K562 (cell line): ENCODE measurements around the gene TTC33. TPM values are rescaled to one million over a fixed set of nuclear protein-coding genes. Genes with fewer than 3 reads are reported as not detected.

Source experiments
- ATAC-seq: fragments of 200-7000 bp; cut with Tn5 transposase; 3 replicates; pipeline ENCODE4 v1.9.1; 2020; ENCODE audit warnings: moderate library complexity
- BruUV-seq: library from RNA; stranded (reverse); fragments of 400-500 nt; replicated peaks from 2 replicates; lab custom pipeline; 2021; lab: Mats Ljungman, UMichigan
- CTCF ChIA-PET: fragments of 300-600 bp; formaldehyde crosslinking; extraction: SDS; loops from one replicate; lab custom pipeline; 2021; ENCODE audit warnings: low intra/inter-chr PET ratio; lab: Yijun Ruan, JAX
- POLR2A ChIA-PET: fragments of 300-600, 350-650 bp; sonication (Branson Sonifier 250); formaldehyde crosslinking; extraction: SDS; loops from one replicate; lab custom pipeline; 2021; ENCODE audit warnings: antibody characterized with exemption, inconsistent platforms; lab: Yijun Ruan, JAX
- DNase-seq, 4 experiments: peaks; one replicate each; pipeline versions ENCODE4 v3.0.0 to v3.0.0-alpha.2; 2011 to 2018; ENCODE audit warnings: low spot score in 3 of 4, mixed read lengths in 3 of 4; ENCODE audit errors: extremely low read depth in 1 of 4
- FAIRE-seq: peaks from 2 replicates; lab custom pipeline; 2011; peaks lifted over from hg19 to GRCh38; lab: Jason Lieb, UNC
- H2AFZ ChIP-seq: 2 replicates; pipeline ENCODE4 v1.6.0; 2011; ENCODE audit warnings: low read depth, low read length, control low read depth, inconsistent platforms
- H3K27ac ChIP-seq: fragments of 200-600 bp; 3 replicates; pipeline ENCODE4 v1.8.0; 2011; ENCODE audit warnings: low read depth, mild to moderate bottlenecking, control low read depth, inconsistent platforms, low read length, moderate library complexity, mixed read lengths; ENCODE audit errors: extremely low read depth
- H3K27me3 ChIP-seq, 2 experiments: fragments of 300-600 bp in 1 of 2; 2 replicates in 1 of 2; 3 replicates in 1 of 2; pipeline versions ENCODE4 v1.6.0 to v1.8.0; 2011; ENCODE audit warnings: inconsistent platforms in 2 of 2, low read length in 2 of 2, mild to moderate bottlenecking in 1 of 2, mixed read lengths in 1 of 2, moderate library complexity in 1 of 2; ENCODE audit not compliant: control insufficient read depth in 2 of 2, insufficient read depth in 2 of 2
- H3K36me3 ChIP-seq: fragments of 300-600 bp; 3 replicates; pipeline ENCODE4 v1.8.0; 2011; ENCODE audit warnings: mild to moderate bottlenecking, low read length, inconsistent platforms; ENCODE audit not compliant: control insufficient read depth, insufficient read depth
- H3K4me1 ChIP-seq, 2 experiments: fragments of 200-600 bp in 1 of 2; replicated peaks in 1 of 2; 2 replicates in 1 of 2; 3 replicates in 1 of 2; pipeline versions ENCODE4 v1.5.1 to v1.8.0; 2011; ENCODE audit warnings: inconsistent platforms in 2 of 2, low read length in 2 of 2, mild to moderate bottlenecking in 1 of 2, mixed read lengths in 1 of 2, moderate library complexity in 1 of 2; ENCODE audit not compliant: control insufficient read depth in 2 of 2, insufficient read depth in 2 of 2
- H3K4me2 ChIP-seq: 2 replicates; pipeline ENCODE4 v1.6.1; 2011; ENCODE audit warnings: low read length, control low read depth, inconsistent platforms, mixed read lengths; ENCODE audit not compliant: insufficient read depth
- H3K4me3 ChIP-seq: fragments of 200-600 bp; sonication (generic), shearing (Covaris generic); 2 replicates; pipeline ENCODE4 v1.5.1; 2016; ENCODE audit warnings: control low read depth, inconsistent platforms
- H3K79me2 ChIP-seq: fragments of 200-600 bp; 3 replicates; pipeline ENCODE4 v1.8.0; 2011; ENCODE audit warnings: low read length, inconsistent platforms; ENCODE audit not compliant: control insufficient read depth, insufficient read depth
- H3K9ac ChIP-seq, 2 experiments: 2 replicates each; pipeline versions ENCODE4 v1.6.0 to v1.6.1; 2011; ENCODE audit warnings: low read depth in 2 of 2, low read length in 2 of 2, control low read depth in 1 of 2, inconsistent platforms in 1 of 2, mild to moderate bottlenecking in 1 of 2, mixed read lengths in 1 of 2; ENCODE audit not compliant: insufficient read depth in 1 of 2
- H3K9me1 ChIP-seq: one replicate; pipeline ENCODE4 v1.6.0; 2011; ENCODE audit warnings: inconsistent platforms, mild to moderate bottlenecking, low read length, moderate library complexity; ENCODE audit not compliant: control insufficient read depth, insufficient read depth
- H3K9me3 ChIP-seq: replicated peaks from 2 replicates; pipeline ENCODE4 v1.5.1; 2011; ENCODE audit warnings: low read depth, low read length, inconsistent platforms; ENCODE audit not compliant: control insufficient read depth, insufficient read depth
- H4K20me1 ChIP-seq: replicated peaks from 2 replicates; pipeline ENCODE4 v1.6.1; 2011; ENCODE audit warnings: low read length, inconsistent platforms, mixed read lengths; ENCODE audit not compliant: control insufficient read depth, insufficient read depth
- BACH1 ChIP-seq: fragments of 200-800 bp; sonication (Bioruptor generic); IDR thresholded peaks from 2 replicates; pipeline ENCODE4 v1.6.1; 2016; ENCODE audit warnings: missing genetic modification characterization, missing compliant biosample characterization
- DMBX1 ChIP-seq: fragments of 250-450 bp; sonication (Bioruptor Pico); IDR thresholded peaks from 2 replicates; pipeline ENCODE4 v1.8.0; 2022; ENCODE audit warnings: inconsistent platforms, mild to moderate bottlenecking, moderate library complexity, borderline replicate concordance
- KAT7 ChIP-seq: sonication (generic); formaldehyde crosslinking; IDR thresholded peaks from 2 replicates; pipeline ENCODE4 v1.8.0; 2022; ENCODE audit warnings: missing genetic modification reagents, mild to moderate bottlenecking, borderline replicate concordance
- L3MBTL2 ChIP-seq: fragments of 450-650 bp; IDR thresholded peaks from 2 replicates; pipeline ENCODE4 v1.6.1; 2016; ENCODE audit warnings: mild to moderate bottlenecking, moderate library complexity
- LEF1 ChIP-seq: fragments of 450-650 bp; IDR thresholded peaks from 2 replicates; pipeline ENCODE4 v1.6.1; 2016; ENCODE audit warnings: mild to moderate bottlenecking
- MED1 ChIP-seq: sonication (generic); formaldehyde crosslinking; IDR thresholded peaks from 2 replicates; pipeline ENCODE4 v1.8.1; 2023; ENCODE audit warnings: missing genetic modification reagents, borderline replicate concordance
- NELFE ChIP-seq: IDR thresholded peaks from 2 replicates; pipeline ENCODE4 v1.6.1; 2011; ENCODE audit warnings: mild to moderate bottlenecking; ENCODE audit not compliant: insufficient read depth, insufficient read length
- POLR2A ChIP-seq: fragments of 450-650 bp; conservative IDR thresholded peaks from 2 replicates; pipeline ENCODE4 v1.6.1; 2016
- RNF2 ChIP-seq: sonication (generic); IDR thresholded peaks from 2 replicates; pipeline ENCODE4 v1.6.1; 2016
- SMARCA4 ChIP-seq: fragments of 450-650 bp; IDR thresholded peaks from 2 replicates; pipeline ENCODE4 v1.6.1; 2016
- TFAP4 ChIP-seq: sonication (generic); formaldehyde crosslinking; IDR thresholded peaks from 2 replicates; pipeline ENCODE4 v1.8.0; 2022; ENCODE audit warnings: missing genetic modification reagents, mild to moderate bottlenecking, moderate library complexity, borderline replicate concordance
- TFE3 ChIP-seq: fragments of 450-650 bp; formaldehyde crosslinking; IDR thresholded peaks from 2 replicates; pipeline ENCODE4 v1.4.0; 2020; ENCODE audit warnings: mild to moderate bottlenecking, mixed read lengths
- YBX1 ChIP-seq: fragments of 450-650 bp; IDR thresholded peaks from 2 replicates; pipeline ENCODE4 v1.7.1; 2016; ENCODE audit warnings: mild to moderate bottlenecking
- WGBS: fragments of 100-300 bp; shearing (Covaris generic); methylation state at CpG from one replicate; pipeline ENCODE4 v1.1.6; 2016; ENCODE audit warnings: low coverage, mixed read lengths; ENCODE audit not compliant: insufficient coverage; ENCODE audit errors: missing lambda C conversion rate; 5-methylcytosine and 5-hydroxymethylcytosine counted together
- in situ Hi-C: fragments of 300-500 bp; cut with MboI; formaldehyde crosslinking; loops from 4 replicates; pipeline ENCODE4 v1.15.0; 2018; ENCODE audit warnings: inconsistent platforms, mixed read lengths
- intact Hi-C: fragments of 100-400 bp; cut with micrococcal nuclease; formaldehyde crosslinking; loops from 2 replicates; pipeline ENCODE4 v1.14.2; 2022
- polyA plus RNA-seq, 8 experiments: library from polyadenylated mRNA; depleted of rRNA in 4 of 8; stranded (reverse) in 5 of 8; unstranded in 3 of 8; fragments of >200 nt; fragmentation: Nextera tagmentation in 2 of 8; fragmentation: Illumina TruSeq in 1 of 8; extraction: Ambion mirVana in 2 of 8; extraction: Trizol in 1 of 8; gene quantifications; 2 replicates each; pipeline versions ENCODE4 v1.2.1 to v1.2.3, GENCODE V29; 2011 to 2014; ENCODE audit warnings: inconsistent platforms in 1 of 8, missing spikeins in 1 of 8
- total RNA-seq, 7 experiments: library from RNA; depleted of rRNA in 6 of 7; stranded (reverse); fragments of >200 nt in 6 of 7; fragmentation: Illumina TruSeq in 2 of 7; extraction: Trizol in 2 of 7; gene quantifications; 2 replicates each; pipeline versions ENCODE4 v1.2.1 to v1.2.3, GENCODE V29; 2011 to 2021; ENCODE audit warnings: low replicate concordance in 1 of 7
- TF ChIP-seq, protein P1 (sequence below): fragments of 450-650 bp; formaldehyde crosslinking; IDR thresholded peaks from 2 replicates; pipeline ENCODE4 v1.4.0; 2022; ENCODE audit warnings: missing genetic modification characterization

The TTC33 gene
- total and polyA plus RNA-seq, 9 of the 15 experiments (the other 6 are each of a cell fraction or from before 2014, with no cell fraction given) = 11.5 to 24.9 (median 21.1) TPM

DNA sequence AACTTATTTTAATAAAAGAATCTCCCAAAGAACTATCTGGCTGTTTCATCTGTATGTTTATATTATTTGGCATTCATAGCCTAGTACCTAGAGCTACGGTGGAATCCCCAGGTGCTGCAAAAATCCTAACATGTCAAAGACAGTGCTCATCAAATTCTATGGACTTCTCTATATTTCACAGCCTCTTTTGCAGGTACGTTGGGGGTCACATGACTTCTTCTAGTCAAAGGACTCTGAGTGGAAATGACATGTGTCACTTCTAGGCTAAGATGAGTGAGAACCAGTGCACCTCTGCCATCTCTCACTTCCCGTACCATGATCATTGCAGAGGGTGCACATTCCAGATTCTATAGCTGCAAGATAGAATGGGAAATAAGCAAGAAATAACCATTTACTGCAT is 148.6 kb downstream of the TTC33 start:
- CTCF ChIA-PET = no interaction called here
- POLR2A ChIA-PET = interaction anchor here (0.6 kb wide), 1 partner anchor 70 kb away, joined by 3 read pairs; no protein-coding TSS in a partner anchor
- DNase-seq = no peak
- 1% methylated on average over 3 of the region's 3 CpGs for WGBS
- no peak overlapping the region for H3K4me3 ChIP-seq
- TF ChIP-seq TFE3 (CRISPR knock-in tag) (peak; percentile 76), LEF1 (no peak)
- TF ChIP-seq, all 486 proteins: peak for 1
- Histone ChIP-seq H3K9me3 (no peaks in the 10 kb centered on the region), H3K27ac (no peak overlapping the region), H3K79me2 (no peaks in the 10 kb centered on the region), H3K9me1 (no peaks in the 10 kb centered on the region), H4K20me1 (no peaks in the 10 kb centered on the region), H3K27me3 (no peaks in the 10 kb centered on the region), H3K4me1 (no peaks in the 10 kb centered on the region), H3K9ac (no peak overlapping the region), H2AFZ (no peak overlapping the region), H3K4me2 (no peak overlapping the region), H3K36me3 (no peaks in the 10 kb centered on the region)
- intact Hi-C loops = no loop called here
- no peak for ATAC-seq
- no peak for FAIRE-seq
- no TSS peak for BruUV-seq
- in situ Hi-C loops = no loop called here

GRCh38 chr5:40606077-40606765 is 149.5 kb downstream of the TTC33 start:
- DNase-seq (no peak), ATAC-seq (no peak), FAIRE-seq (no peak)
- CTCF ChIA-PET = no interaction called here
- in situ Hi-C loops (no loop called here), intact Hi-C loops (no loop called here)
- Histone ChIP-seq H3K9me3 (no peaks in the 10 kb centered on the region), H3K27ac (no peak overlapping the region), H3K9ac (no peak overlapping the region), H3K36me3 (no peaks in the 10 kb centered on the region), H3K79me2 (no peaks in the 10 kb centered on the region), H3K4me1 (no peaks in the 10 kb centered on the region), H3K4me3 (no peak overlapping the region), H4K20me1 (no peaks in the 10 kb centered on the region), H3K27me3 (no peaks in the 10 kb centered on the region), H3K9me1 (no peaks in the 10 kb centered on the region), H2AFZ (no peak overlapping the region), H3K4me2 (no peak overlapping the region)
- BruUV-seq = no TSS peak
- POLR2A ChIA-PET = interaction anchor here (1.1 kb wide), 1 partner anchor 25 kb away, joined by 3 read pairs; no protein-coding TSS in a partner anchor
- 1% methylated on average over 11 of the region's 11 CpGs for WGBS
- no peak for TF ChIP-seq RNF2
- no peak for TF ChIP-seq POLR2A
- TF ChIP-seq TFAP4 (CRISPR knock-in tag) = no peak
- TF ChIP-seq NELFE = no peak
- TF ChIP-seq DMBX1 (CRISPR knock-in tag) = no peak
- TF ChIP-seq BACH1 (tag) = no peak
- no peak for TF ChIP-seq MED1 (CRISPR knock-in tag)
- TF ChIP-seq YBX1 = no peak
- no peak for TF ChIP-seq SMARCA4
- TF ChIP-seq KAT7 (CRISPR knock-in tag) = no peak
- TF ChIP-seq, protein P1, sequence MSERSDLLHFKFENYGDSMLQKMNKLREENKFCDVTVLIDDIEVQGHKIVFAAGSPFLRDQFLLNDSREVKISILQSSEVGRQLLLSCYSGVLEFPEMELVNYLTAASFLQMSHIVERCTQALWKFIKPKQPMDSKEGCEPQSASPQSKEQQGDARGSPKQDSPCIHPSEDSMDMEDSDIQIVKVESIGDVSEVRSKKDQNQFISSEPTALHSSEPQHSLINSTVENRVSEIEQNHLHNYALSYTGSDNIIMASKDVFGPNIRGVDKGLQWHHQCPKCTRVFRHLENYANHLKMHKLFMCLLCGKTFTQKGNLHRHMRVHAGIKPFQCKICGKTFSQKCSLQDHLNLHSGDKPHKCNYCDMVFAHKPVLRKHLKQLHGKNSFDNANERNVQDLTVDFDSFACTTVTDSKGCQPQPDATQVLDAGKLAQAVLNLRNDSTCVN (CRISPR knock-in tag) = no peak
- TF ChIP-seq L3MBTL2 = no peak
